GM21390 (cell line): ENCODE measurements around the gene MASP1.

Experiments
- ATAC-seq: cut with Tn5 transposase; IDR thresholded peaks from one replicate; pipeline ENCODE4 v1.9.1; 2021; ENCODE audit not compliant: unreplicated experiment

The MASP1 gene

GRCh38 chr3:187196573-187197334 is 94.8 kb downstream of the MASP1 start:
- ATAC-seq: no peak

GRCh38 chr3:187193181-187193580 is 98.4 kb downstream of the MASP1 start:
- no peak for ATAC-seq

GRCh38 chr3:187191271-187191670 is 100.3 kb downstream of the MASP1 start:
- ATAC-seq: no peak

- ATAC-seq: no peak
These were observed 102.6 kb downstream of the MASP1 start for GRCh38 chr3:187188931-187189330.

GRCh38 chr3:187186801-187187421 is 104.6 kb downstream of the MASP1 start:
- no peak for ATAC-seq

GRCh38 chr3:187186375-187186774 is 105.2 kb downstream of the MASP1 start:
- ATAC-seq: no peak

DNA sequence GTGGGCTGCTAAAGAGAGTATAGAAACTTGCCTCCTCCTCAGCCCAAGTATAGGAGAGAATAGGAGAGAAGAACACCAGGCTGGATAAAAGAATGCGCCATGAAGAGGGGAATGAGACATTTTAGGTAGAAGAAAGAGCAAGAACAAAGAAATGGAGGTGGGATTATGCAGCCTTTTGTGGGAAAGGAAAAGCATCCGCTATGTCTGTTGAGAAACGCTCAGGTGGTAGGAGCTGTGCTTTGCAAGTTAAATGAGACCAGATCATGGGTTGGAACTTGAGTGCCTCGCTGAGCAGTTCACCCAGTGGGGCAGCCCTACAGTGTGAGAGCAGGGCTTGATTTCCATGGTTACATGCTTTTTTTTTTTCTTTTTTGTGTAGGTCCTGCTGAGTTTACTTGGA is 105.8 kb downstream of the MASP1 start:
- ATAC-seq: no peak
